Gastrocnemius medialis (tissue), 4 donors: ENCODE results near the gene SLC2A2.
"Not testable (repeated sequence)": the region's sequence is repeated elsewhere in the genome, so short reads cannot be mapped to it uniquely, and the experiment has no call there.

Experiments
- CTCF ChIP-seq, 5 experiments: fragments of 450-650 bp in 3 of 5; fragments of 200-600 bp in 2 of 5; sonication (generic) in 2 of 5; IDR thresholded peaks in 4 of 5; conservative IDR thresholded peaks in 1 of 5; 1 replicate in 4 of 5; 2 replicates in 1 of 5; pipeline ENCODE4 v1.5.1; 2016 to 2019; ENCODE audit warnings: antibody characterized with exemption in 5 of 5, mild to moderate bottlenecking in 3 of 5, moderate library complexity in 3 of 5
- POLR2A ChIP-seq, 2 donors: fragments of 450-650 bp; IDR thresholded peaks; one replicate each; pipeline ENCODE4 v1.6.1; 2017; ENCODE audit warnings: antibody characterized with exemption in 2 of 2, mild to moderate bottlenecking in 2 of 2, moderate library complexity in 2 of 2

- TF ChIP-seq CTCF (IDR thresholded peaks at IDR 0.05 in 4 of 5, conservative IDR thresholded peaks at IDR 0.05 in 1 of 5); POLR2A (IDR thresholded peaks at IDR 0.05): not testable (repeated sequence)
Observed at GRCh38 chr3:170972917-170973316, 53.6 kb downstream of the SLC2A2 start.
